SK-N-SH treated with all-trans-retinoic acid at 6 μM for 48 hours (cell line): ENCODE results near the gene RPL32.

Experiments used
- OSR1 ChIP-seq: fragments of 250-450 bp; sonication (Bioruptor Pico); IDR thresholded peaks from 2 replicates; pipeline ENCODE4 v1.8.0; 2022; ENCODE audit warnings: moderate library complexity, mild to moderate bottlenecking, inconsistent platforms
- ZFP3 ChIP-seq: fragments of 250-450 bp; sonication (Bioruptor Pico); IDR thresholded peaks from 2 replicates; pipeline ENCODE4 v1.5.0; 2020; ENCODE audit warnings: mild to moderate bottlenecking, moderate library complexity

DNA sequence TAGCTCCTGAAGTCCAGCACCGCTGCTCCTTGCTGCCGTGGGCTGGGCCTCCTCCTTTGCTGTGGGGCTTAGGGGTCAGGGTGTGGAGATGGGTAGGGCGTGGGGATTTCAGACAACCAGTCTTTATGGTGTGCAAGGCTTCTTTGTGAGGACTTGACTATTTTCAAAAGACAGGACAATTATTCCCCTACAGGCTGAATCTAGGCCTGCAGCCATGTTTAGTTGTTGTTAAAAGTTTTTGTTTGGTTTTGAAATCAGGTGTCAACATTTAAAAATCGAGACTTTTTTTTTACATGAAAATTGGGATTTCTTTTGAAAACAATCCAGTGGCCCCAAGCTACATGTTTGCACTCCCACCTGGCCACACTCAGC lies 10.6 kb downstream of the RPL32 start:
- TF ChIP-seq OSR1 (CRISPR knock-in tag) (no peak), ZFP3 (CRISPR knock-in tag) (no peak)
